NCI-H748 (cell line): ENCODE measurements around the gene DCP1B.

ENCODE experiments used
- DNase-seq: peaks from one replicate; lab custom pipeline; 2025; ENCODE audit not compliant: unreplicated experiment; lab: John Stamatoyannopoulos, UW

The DCP1B gene

DNA sequence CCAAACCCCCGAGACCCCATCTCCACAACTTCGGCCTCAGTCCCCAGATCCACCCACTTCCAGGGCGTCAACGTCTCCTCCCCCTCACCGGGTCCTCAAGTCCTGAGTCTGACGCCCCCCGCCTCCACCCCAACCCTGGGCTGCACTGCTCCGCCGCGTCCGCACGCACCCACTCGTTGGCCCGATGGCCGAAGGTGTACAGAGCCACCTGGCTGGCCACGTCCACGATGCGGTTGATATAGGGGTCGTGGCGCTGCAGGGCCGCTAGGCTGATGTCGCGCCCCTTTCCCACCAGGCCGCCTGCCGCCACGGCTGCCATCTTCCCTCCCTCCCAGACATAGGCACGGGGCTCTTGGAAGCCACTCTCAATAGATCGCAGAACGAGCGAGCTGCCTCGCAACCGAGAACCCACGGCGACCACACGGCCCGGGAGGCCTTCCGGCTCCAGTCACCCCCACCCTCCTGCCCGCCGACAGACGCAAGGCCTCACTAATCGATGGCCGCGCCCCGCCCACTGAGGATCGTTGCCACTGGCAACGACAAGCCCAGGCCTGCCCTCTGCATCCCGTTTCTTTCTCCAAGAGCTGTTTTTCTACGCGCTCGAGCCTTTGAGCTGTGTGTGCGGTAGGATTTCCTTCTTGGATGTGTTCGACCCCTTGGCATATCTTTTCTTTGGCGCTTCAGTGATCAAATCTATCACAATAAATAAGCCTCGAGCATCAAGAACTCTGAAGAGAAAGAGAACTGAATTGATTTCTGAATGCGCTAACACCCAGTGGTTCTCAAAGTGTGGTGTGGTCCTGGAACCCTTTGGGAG lies at the start of gene DCP1B:
Gene DCP1B (minus strand): TSS at position 345 of the 817 bp plus-strand sequence. CDS start 26 bp downstream, at position 319.
- peak; percentile 95 for DNase-seq

- peak; percentile 34 for DNase-seq
These were observed 49.4 kb upstream of the DCP1B start for GRCh38 chr12:2053691-2054090.

DNA sequence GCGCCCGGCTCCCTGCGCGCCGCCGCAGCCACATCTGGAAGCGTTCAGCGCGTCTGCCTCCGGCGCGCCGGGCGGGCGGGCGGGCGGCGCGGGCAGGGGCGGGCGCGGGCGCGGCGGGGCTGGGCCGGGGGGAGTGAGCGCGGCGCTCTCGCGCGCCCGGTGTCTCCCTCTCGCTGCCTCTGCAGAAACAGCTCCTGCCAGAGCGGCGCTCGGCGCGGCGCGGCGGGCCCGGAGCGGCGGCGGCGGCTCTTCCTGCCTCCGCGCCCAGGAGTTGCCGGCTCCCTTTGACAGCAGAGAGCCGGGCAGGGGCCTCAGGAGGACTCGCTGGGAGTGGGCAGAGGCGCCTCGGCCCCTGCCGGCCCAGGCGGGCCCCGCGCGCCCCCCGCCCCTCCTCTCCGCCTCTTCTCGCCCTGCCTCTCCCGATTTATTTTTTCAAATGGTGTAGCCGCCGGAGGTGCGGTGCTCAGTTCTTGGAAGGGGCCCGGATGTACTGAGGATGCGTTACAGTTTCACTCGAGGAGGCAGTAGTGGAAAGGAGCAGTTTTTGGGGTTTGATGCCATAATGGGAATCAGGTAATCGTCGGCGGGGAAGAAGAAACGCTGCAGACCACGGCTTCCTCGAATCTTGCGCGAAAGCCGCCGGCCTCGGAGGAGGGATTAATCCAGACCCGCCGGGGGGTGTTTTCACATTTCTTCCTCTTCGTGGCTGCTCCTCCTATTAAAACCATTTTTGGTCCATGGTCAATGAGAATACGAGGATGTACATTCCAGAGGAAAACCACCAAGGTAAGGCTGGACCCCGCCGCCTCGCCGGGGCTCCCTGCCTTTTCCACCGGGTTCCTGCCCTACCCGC lies 48.8 kb upstream of the DCP1B start, which contains the start of gene CACNA1C:
Gene CACNA1C (plus strand): TSS at position 162 of the 853 bp plus-strand sequence. CDS start 576 bp downstream, at position 738.
- peak; percentile 69 for DNase-seq

- DNase-seq, result peak; percentile 39
These were observed 47.7 kb upstream of the DCP1B start for GRCh38 chr12:2051700-2052621.

DNA sequence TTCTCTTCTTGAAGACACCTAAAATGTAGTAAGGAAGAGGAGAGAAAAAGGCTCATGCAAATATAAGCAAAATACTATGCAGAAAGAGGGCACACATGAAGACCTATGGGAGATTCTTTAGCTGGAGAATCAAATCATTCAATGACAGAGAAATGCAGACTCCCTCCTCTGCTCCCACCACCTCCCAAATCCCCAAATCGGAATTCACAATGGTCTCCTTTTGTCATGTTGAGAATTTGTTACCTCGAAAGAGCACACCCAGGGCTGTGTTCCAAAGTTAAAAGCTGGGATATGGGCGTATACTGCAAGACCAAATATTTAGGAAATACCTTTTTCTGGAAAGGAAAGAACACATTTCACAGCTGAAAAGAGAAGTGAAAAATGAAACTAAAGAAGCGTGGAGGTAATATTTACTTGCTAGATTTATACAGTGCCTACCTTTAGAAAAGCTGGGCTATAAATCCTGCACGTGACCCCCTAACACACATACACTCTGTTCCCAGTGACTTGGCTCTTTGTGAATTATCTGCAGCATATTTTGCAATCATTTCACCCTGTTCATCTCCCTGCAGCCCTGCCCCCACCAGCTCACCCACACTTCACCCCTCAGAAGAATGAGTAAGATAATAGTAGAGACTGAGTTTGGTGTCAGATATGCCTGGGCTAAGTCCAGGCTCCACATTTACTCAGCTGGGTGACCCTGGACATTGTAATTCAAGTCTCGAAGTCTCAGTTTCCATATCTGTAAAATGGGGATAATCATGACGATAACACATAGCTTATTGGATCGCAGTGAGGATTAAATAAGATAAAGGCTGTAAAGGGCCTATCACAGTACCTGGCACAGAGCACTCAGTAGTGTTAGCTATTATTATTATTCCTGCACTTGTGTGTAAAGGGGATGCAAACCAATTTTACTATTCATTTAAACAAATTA lies 45.6 kb upstream of the DCP1B start:
- DNase-seq, result no peak

DNA sequence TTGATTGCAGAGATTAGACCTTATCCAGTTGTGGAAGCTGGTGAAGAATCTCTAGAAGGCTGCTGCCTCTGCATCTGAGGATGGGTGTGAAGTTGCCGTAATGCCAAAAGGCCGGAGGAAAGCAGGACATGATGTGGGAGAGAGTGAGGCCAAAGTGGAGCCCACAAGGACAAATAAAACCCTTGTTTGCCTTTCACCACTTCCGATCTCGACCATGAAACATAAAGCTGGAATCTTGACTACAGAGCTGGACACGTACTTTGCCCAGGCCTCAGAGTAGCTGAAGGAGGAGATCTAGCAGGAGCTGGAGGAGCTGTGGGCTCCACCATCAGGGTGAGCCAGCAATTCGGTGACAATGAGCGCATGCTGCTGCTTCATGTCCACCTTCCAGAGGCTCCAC lies 43.5 kb upstream of the DCP1B start:
- DNase-seq, result no peak

- no peak for DNase-seq
These were observed 42.7 kb upstream of the DCP1B start for GRCh38 chr12:2046957-2047356.

GRCh38 chr12:2044165-2044564 lies 39.9 kb upstream of the DCP1B start:
- no peak for DNase-seq

- DNase-seq, result no peak
These were observed 38.8 kb upstream of the DCP1B start for GRCh38 chr12:2043054-2043453.

- DNase-seq, result peak; percentile 7
These were observed 34.8 kb upstream of the DCP1B start for GRCh38 chr12:2039034-2039433.

DNA sequence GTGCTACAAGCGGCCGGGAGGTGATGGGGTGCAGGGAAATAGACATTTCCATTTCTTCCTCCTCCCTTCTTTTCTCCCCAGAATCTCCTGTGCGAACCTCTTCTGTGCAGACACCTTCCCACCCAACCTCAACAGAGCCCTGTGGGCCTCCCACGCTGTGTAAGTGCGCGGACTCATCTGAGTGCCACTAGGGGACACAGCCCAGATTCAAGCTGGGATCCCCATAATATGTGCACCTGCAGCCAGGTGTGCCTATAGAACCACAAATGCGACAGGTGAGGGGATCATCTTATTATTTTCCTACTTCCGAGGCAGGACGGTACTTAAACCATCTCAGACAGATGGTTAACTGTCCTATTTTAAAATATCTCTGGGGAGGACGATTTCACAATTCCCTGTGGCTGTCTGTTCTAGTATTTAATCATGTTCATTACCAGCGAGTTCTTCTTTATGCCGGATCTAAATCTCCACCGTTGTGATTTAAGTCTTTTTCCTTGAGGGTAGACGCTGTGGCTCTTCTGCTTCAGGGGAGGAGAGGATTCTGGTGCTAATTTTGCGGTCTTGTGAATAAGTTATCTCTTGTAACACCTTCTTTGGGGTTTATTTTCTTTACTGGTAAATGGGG lies 31.3 kb upstream of the DCP1B start:
- DNase-seq, result no peak

GRCh38 chr12:2034633-2035430 lies 30.6 kb upstream of the DCP1B start:
- DNase-seq, result peak; percentile 89

- DNase-seq, result no peak
These were observed 28.2 kb upstream of the DCP1B start for GRCh38 chr12:2032506-2032905.

GRCh38 chr12:2029851-2030250 lies 25.6 kb upstream of the DCP1B start:
- DNase-seq, result no peak

- DNase-seq, result no peak
These were observed 23.1 kb upstream of the DCP1B start for GRCh38 chr12:2027351-2027750.

DNA sequence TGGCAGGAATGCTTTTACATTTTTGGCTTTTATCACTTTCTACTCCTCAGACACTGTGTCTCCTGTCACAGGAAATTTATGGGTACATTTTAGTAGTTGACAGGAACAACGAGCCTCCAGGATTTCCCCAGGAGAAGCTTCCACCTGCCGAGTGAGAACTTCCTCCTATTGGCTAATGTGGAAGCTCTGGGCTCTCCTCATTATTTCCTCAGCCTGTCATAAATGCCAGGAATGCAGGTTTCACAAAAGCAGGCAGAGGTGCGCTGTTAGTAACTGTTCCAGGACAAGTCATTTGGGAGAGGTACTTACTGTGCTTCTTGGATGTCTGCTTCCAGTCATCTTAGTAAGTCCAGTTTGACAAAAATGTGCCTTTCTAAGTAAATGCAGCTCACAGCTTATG lies 19.1 kb upstream of the DCP1B start:
- DNase-seq, result no peak

GRCh38 chr12:2020511-2020910 lies 16.3 kb upstream of the DCP1B start:
- no peak for DNase-seq

- no peak for DNase-seq
These were observed 14.9 kb upstream of the DCP1B start for GRCh38 chr12:2019126-2019525.
